Right kidney (tissue), 1 donor: ENCODE results near the gene NDST1.

Experiments used
- DNase-seq: peaks from one replicate; pipeline ENCODE4 v3.0.0-alpha.2; 2016

NDST1 gene

DNA sequence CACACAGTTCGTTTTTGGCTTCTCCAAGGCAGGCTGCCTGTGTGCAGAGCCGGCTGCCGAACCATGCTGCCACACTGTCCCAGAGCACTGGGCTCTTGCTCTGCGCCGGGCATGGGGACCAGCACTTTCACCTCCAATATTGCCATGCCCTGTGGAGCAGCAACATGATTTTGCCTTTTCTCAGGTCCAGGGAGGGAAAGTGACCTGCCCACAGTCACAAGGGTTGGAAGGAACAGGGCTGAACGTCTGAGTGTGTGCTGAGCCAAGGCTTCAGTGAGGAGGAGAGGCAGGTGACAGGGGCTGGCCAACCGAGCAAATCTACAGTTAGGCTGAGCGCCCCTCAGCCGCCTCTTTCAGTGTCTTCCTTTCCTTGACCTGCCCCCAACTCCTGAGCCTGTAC lies 98.5 kb downstream of the NDST1 start:
- no peak for DNase-seq

DNA sequence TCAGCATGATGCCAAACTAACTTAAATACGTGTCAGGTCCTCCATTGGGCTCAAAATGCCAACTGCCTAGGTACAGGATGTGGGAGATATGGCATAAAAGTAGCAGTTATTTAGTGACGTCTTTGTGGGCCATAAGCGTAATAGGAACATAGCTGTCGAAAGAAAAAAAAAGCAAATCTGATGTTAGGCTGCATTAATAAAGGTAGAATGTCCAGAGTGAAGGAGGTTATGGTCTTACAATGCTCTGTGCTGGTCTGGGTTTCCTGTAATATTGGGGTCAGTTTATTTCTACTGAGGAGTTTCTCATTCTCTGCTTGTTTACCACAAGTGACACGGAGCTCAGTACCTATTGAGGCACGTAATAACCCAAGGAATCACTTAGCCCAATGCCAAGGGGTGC lies 99.2 kb downstream of the NDST1 start:
- no peak for DNase-seq
